Activated CD4-positive, CD25-positive, alpha-beta regulatory T cell treated with anti-CD3 and anti-CD28 coated beads, Interleukin-2, amount 50 U/mL, for 24 hours (primary cell): ENCODE measurements around the gene SLC7A10.

ENCODE experiments used
- ATAC-seq, 2 donors: fragments of 150-1000 bp; cut with Tn5 transposase; one replicate each; pipeline ENCODE4 v1.10.0; 2021; ENCODE audit warnings: mild to moderate bottlenecking in 1 of 2, moderate library complexity in 1 of 2

Gene SLC7A10

GRCh38 chr19:33225458-33225926 lies at the start of gene SLC7A10:
Gene SLC7A10, minus strand, starts transcription at chr19:33225850. Its CDS starts 147 bp downstream, at chr19:33225703.
- no peak for ATAC-seq

DNA sequence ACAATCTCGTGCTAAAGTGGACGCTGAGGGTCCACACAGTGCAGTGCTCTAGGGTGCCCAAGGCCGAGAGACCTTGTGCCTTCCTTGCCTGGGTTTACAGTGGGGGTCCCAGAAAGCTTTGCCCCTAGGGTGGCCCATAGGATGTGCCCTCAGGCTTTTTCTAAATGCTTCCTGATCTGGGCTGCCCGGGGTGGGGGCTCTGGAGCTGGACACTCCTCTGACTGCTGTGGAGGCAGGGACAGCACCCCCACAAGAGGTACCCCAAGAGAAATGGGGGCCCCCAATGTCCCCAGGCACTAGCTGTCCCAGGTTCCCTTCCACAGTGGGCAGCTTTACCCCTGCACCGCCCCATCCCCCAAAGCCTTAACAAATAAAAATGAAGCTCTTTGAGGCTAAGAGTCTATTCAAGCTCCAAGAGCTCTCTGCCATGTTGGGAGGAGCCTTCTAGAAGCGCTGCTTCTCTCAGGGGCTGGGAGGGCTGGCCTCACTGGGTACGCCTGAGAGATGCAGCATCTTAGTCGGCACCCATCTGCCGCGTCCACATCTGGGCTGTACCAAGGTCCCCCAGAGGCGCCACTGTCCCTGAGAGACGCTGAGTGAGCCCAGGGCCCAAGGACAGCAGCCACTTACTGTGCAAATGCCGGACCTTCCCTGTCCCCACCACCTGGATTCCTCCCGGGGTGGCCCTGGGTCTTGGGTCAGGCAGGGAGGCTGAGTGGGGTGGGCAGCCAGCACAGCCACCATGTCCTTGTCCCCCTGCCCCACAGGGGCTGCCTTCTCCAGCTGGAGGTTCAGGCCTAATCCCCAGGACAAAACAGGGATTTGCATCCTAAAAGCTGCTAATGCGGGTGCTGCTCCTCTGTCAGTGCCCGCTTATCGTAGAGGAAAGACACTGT lies 49.3 kb upstream of the SLC7A10 start:
- ATAC-seq = no peak

- ATAC-seq = peak; percentile 35 to 57
Measured at GRCh38 chr19:33273881-33274662, 48.4 kb upstream of the SLC7A10 start.

- no peak for ATAC-seq
Measured at GRCh38 chr19:33273065-33273736, 47.6 kb upstream of the SLC7A10 start.

- no peak for ATAC-seq
Measured at GRCh38 chr19:33271246-33272021, 45.8 kb upstream of the SLC7A10 start.

- ATAC-seq = no peak
Measured at GRCh38 chr19:33270769-33271168, 45.1 kb upstream of the SLC7A10 start.

GRCh38 chr19:33269016-33269415 lies 43.4 kb upstream of the SLC7A10 start:
- no peak for ATAC-seq

GRCh38 chr19:33268162-33268991 lies 42.7 kb upstream of the SLC7A10 start:
- no peak for ATAC-seq

DNA sequence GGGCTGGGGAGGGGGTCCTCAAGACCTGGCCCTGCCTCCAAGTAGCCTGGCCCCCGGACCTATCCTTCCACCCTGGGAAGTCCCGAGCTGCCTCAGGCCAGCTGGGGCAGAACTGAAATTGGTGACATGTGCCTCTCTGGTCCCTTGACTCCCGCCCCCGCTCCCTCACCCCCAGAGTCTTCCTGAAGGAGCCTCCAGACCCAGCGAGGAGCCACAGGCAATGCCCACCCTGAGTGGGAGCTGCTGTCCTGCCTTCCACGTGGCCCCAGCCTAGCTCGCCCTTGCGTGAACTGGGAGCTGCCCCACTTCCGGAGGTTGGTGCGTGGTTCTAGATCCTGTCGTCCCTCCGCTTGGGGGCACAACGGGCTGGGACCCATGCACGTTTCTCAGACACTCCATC lies 42.1 kb upstream of the SLC7A10 start:
- no peak for ATAC-seq

- no peak for ATAC-seq
Measured at GRCh38 chr19:33266974-33267484, 41.4 kb upstream of the SLC7A10 start.

DNA sequence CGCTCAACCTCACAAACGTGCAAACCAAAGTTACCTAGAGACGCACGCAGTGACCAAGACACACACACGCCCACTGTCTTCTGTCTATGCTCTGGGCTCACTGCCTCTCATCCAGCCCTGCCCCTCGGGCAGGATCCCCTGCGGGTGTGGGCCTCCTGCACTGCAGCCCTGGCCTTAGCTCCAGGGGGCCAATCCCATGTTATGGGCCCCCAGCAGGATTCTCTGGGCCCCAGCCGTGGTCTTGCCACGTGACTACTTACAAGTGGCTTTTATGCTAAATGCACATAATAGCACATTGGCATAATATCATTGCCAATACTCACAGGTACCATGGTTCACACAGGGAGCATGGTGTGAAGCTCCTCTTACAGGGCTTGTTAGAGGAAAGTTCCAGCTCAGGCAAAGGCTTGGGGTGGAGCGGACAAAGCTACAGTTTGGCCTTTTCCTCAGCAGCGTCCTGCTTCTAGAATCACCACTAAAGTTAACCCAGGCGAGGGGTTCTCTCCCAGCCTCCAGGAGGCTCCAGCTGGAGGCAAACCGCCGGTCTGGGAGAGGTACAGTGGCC lies 39.3 kb upstream of the SLC7A10 start:
- ATAC-seq = no peak

DNA sequence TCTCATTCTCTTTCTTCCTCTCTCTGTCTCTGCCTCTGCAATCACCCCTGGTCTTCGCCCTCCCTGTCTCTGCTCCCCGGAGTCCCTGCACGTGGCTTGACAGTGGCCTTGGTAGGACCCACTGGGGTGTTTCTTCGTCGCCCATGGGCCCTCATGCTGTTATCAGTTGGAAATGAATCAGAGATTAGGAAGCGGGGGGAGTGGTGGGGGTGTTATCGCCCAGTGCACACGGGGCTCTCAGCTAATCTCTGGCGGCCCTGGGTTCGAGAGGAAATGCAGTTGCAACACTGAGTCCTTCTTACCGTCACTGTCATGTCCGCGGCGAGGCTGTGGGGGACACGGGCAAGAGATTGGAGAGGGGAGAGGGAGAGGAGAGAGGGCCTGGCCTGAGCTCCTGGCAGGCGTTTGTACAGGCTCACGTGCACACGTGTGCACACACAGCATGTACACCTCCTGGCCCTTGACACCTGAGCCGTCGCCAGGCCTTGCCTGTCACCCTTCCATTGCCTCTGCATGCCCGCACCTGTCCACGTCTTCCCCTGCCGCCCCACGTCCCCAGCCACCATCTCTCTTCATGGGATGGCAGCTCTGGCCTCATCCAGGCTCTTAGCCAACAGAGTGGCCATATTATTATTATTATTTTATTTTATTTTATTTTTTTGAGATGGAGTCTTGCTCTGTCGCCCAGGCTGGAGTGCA lies 37.8 kb upstream of the SLC7A10 start:
- no peak for ATAC-seq

DNA sequence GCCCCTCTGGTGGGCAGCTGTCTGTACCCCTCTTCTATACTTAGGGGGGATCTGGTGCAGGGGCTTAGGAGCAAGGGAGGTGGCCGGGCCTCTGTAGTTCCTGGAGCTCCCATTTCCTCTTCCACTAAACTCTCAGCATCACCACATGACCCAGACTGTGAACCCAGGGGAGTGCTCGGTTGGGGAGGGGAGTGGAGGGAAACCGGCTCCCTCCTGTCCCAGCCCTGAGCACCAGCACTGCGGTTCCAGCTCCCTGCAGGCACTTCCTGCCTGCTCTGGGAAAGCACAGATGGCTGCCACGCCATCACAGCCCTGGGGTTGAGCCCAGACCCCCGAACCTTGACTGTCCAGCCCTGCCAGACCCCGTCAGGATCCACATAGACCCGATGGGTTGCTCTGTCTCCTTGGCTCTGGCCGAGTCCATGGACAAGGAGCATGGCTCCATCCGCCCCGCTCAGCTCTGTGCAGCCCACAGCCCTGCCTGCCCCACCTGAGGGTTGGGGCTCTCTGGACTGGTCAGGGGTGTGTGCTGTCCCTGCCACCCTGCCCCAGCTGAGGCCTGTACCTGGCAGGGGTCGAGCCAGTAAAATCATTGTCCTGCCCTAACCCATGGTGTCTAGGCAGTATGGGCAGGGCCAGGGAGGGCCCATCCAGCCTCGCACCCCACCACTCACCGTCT lies 36.0 kb upstream of the SLC7A10 start:
- peak in 1 of 2 donors; percentile 30 for ATAC-seq

DNA sequence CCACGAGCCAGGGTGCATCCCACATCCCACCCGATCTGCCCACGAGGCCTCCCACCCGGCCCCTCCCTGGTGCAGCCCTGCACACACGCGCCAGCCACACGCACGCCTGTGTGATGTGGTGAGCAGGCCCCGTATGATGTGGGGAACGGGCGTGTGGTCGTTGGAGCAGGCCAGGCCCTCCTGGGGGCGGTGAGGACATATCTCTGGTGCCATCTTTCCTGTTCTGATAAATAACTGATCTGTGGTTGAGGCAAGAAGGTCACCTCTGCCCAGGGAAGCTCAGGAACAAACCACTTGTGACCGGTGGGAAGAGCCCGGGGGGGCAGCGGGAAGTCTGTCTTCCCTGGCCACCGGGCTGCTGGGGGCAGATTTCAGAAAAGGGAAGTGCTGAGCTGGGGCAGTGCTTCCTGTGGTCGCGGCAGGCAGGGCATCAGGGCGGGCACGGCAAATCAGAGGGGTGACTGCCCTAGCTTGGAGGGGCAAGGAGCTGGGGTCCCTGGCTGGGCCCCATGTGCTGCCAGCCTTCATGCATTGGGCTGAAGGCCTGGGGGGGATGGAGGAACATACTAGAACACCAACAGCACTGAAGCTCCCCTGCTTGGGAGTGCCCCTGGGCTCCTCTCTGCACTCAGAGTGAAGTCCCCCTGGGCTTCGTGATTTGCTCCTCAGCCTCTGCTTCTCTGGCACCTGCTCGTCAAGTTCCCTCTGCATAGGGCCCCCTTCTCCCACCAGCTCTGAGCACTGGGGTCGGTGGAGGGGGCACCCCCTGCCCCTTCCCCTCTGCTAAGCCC lies 35.2 kb upstream of the SLC7A10 start:
- ATAC-seq = peak in 1 of 2 donors; percentile 20

- no peak for ATAC-seq
Measured at GRCh38 chr19:33259539-33259938, 33.9 kb upstream of the SLC7A10 start.

GRCh38 chr19:33257828-33258227 lies 32.2 kb upstream of the SLC7A10 start:
- no peak for ATAC-seq

GRCh38 chr19:33256261-33256660 lies 30.6 kb upstream of the SLC7A10 start:
- no peak for ATAC-seq

GRCh38 chr19:33255781-33256180 lies 30.1 kb upstream of the SLC7A10 start:
- no peak for ATAC-seq
